Measurements from ENCODE around the gene B4GALNT2.
"Not testable (repeated sequence)": the region's sequence is repeated elsewhere in the genome, so short reads cannot be mapped to it uniquely, and the experiment has no call there.

Gene B4GALNT2

GRCh38 chr17:49151996-49152395, 19.4 kb downstream of the B4GALNT2 start:
- H3K4me3 ChIP-seq (ENCODE audit: low read depth in 1 of 2, low read length in 2 of 2), result no peak overlapping the region

DNA sequence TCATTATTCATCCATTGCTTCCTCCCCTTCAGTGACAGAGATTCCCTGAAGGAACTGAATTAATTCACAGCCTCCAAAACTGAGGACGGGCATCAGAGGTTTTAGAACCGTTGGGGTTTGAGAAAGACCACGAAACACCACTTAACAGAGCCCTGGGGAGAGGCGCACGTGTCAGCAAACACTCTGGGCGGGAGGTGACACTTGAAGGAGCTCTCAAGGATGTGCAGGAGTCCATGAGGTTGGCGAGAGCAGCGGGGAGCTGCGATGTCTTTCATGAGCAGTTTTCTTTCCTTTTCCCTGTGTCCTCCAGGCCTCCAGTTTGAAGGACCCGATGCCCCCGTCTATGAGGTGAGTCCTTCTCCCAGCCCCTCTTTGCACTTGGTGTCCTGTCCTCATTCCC, 23.7 kb downstream of the B4GALNT2 start:
- no peak overlapping the region for H3K27ac ChIP-seq (ENCODE audit: low read length)
- no peak overlapping the region for H3K4me3 ChIP-seq (ENCODE audit: low read depth in 1 of 2, low read length in 2 of 2)
- peaks cover 4% of the 10 kb centered on the region for H3K27me3 ChIP-seq (ENCODE audit: low read depth, low read length)
- H3K9me3 ChIP-seq (ENCODE audit: control insufficient read depth in 1 of 2, low read length in 2 of 2), result no peaks in the 10 kb centered on the region
- H3K4me1 ChIP-seq (ENCODE audit: control insufficient read depth in 1 of 2, insufficient read depth in 2 of 2, low read length in 2 of 2), result no peaks in the 10 kb centered on the region
- no peaks in the 10 kb centered on the region for H3K36me3 ChIP-seq (ENCODE audit: control insufficient read depth in 1 of 2, insufficient read depth in 2 of 2, low read length in 2 of 2)

More at GRCh38 chr17:49151996-49152395, 19.4 kb downstream of the B4GALNT2 start:
- no peaks in the 10 kb centered on the region for H3K9me3 ChIP-seq (ENCODE audit: control insufficient read depth in 1 of 2, low read length in 2 of 2)
- no peak overlapping the region for H3K27ac ChIP-seq (ENCODE audit: low read length)
- H3K4me1 ChIP-seq (ENCODE audit: control insufficient read depth in 1 of 2, insufficient read depth in 2 of 2, low read length in 2 of 2), result no peaks in the 10 kb centered on the region
- H3K36me3 ChIP-seq (ENCODE audit: control insufficient read depth in 1 of 2, insufficient read depth in 2 of 2, low read length in 2 of 2), result no peaks in the 10 kb centered on the region
- H3K27me3 ChIP-seq (ENCODE audit: low read depth, low read length), result peaks cover 6% of the 10 kb centered on the region

DNA sequence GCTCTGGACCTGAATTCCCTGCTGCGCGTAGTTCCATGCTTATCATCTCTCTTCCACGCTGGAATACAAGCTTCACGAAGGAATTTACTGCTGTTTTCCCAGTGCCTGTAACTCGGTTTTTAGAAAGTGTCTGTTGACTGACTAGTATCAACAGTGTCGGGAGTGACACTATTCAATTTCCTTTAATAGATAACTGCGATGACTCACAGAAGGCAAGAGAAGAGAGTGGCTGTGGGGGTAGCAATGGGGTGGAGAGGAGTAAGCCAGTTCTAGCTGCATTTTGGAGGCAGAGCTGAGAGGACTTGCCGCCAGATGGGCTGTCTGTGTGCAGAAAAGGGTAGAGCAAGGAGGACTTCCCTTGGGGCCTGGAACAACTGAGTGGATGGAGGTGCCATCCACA, 25.2 kb downstream of the B4GALNT2 start:
- Histone ChIP-seq H3K27me3 (ENCODE audit: low read depth, low read length) (peaks cover 4% of the 10 kb centered on the region), H3K4me3 (ENCODE audit: low read depth in 1 of 2, low read length in 2 of 2) (no peak overlapping the region), H3K4me1 (ENCODE audit: control insufficient read depth in 1 of 2, insufficient read depth in 2 of 2, low read length in 2 of 2) (no peaks in the 10 kb centered on the region), H3K27ac (ENCODE audit: low read length) (no peak overlapping the region), H3K9me3 (ENCODE audit: control insufficient read depth in 1 of 2, low read length in 2 of 2) (no peaks in the 10 kb centered on the region), H3K36me3 (ENCODE audit: control insufficient read depth in 1 of 2, insufficient read depth in 2 of 2, low read length in 2 of 2) (no peaks in the 10 kb centered on the region)

DNA sequence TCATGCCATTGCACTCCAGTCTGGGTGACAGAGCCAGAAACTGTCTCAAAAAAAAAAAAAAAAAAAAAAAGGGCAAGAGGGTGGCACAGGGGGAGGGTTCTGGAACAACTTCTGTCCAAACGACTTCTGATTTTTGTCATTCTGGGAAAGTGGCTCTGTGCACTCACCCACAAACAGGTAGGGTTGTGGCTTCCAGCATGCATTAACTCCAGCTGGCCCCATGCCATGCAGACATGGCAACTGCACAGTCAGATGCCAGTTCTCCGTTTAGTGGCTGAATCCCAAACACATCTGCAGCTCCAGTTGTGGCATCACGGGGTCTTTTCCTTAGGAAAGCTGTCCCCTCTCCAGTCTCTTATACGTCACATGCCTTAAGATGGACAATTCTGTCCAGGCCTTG, 30.3 kb downstream of the B4GALNT2 start:
- Histone ChIP-seq H3K4me1 (ENCODE audit: control insufficient read depth in 1 of 2, insufficient read depth in 2 of 2, low read length in 2 of 2) (no peaks in the 10 kb centered on the region), H3K27ac (ENCODE audit: low read length) (no peak overlapping the region), H3K27me3 (ENCODE audit: low read depth, low read length) (peaks cover under 1% of the 10 kb centered on the region), H3K4me3 (ENCODE audit: low read depth in 1 of 2, low read length in 2 of 2) (no peak overlapping the region), H3K9me3 (ENCODE audit: control insufficient read depth in 1 of 2, low read length in 2 of 2) (no peaks in the 10 kb centered on the region), H3K36me3 (ENCODE audit: control insufficient read depth in 1 of 2, insufficient read depth in 2 of 2, low read length in 2 of 2) (no peaks in the 10 kb centered on the region)

GRCh38 chr17:49165143-49165542, 32.6 kb downstream of the B4GALNT2 start:
- H3K4me3 ChIP-seq (ENCODE audit: low read depth in 1 of 2, low read length in 2 of 2), result no peak overlapping the region
- peaks cover 11% of the 10 kb centered on the region for H3K27me3 ChIP-seq (ENCODE audit: low read depth, low read length)

DNA sequence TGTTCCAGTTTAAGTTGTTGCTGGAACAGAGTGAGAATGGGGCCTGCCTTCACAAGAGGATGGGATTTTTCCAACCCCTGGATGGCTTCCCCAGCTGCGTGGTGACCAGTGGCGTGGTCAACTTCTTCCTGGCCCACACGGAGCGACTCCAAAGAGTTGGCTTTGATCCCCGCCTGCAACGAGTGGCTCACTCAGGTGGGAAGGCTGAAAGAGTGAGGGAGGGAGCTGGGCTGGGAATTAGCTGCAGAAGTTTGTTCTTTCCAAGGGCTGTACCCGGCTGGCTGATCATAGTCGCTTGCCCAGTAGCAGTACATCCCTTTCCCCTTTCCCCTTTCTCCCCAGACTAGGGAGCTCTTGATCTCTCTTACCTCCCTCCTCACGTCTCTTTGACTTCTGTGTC, 36.1 kb downstream of the B4GALNT2 start:
- H3K27me3 ChIP-seq (ENCODE audit: low read depth, low read length), result peaks cover 11% of the 10 kb centered on the region
- H3K4me1 ChIP-seq (ENCODE audit: control insufficient read depth in 1 of 2, insufficient read depth in 2 of 2, low read length in 2 of 2), result no peaks in the 10 kb centered on the region
- H3K4me3 ChIP-seq (ENCODE audit: low read depth in 1 of 2, low read length in 2 of 2), result no peak overlapping the region
- no peaks in the 10 kb centered on the region for H3K9me3 ChIP-seq (ENCODE audit: control insufficient read depth in 1 of 2, low read length in 2 of 2)
- H3K27ac ChIP-seq (ENCODE audit: low read length), result no peak overlapping the region
- no peaks in the 10 kb centered on the region for H3K36me3 ChIP-seq (ENCODE audit: control insufficient read depth in 1 of 2, insufficient read depth in 2 of 2, low read length in 2 of 2)

More at GRCh38 chr17:49165143-49165542, 32.6 kb downstream of the B4GALNT2 start:
- H3K36me3 ChIP-seq (ENCODE audit: control insufficient read depth in 1 of 2, insufficient read depth in 2 of 2, low read length in 2 of 2), result no peaks in the 10 kb centered on the region
- no peaks in the 10 kb centered on the region for H3K9me3 ChIP-seq (ENCODE audit: control insufficient read depth in 1 of 2, low read length in 2 of 2)
- no peaks in the 10 kb centered on the region for H3K4me1 ChIP-seq (ENCODE audit: control insufficient read depth in 1 of 2, insufficient read depth in 2 of 2, low read length in 2 of 2)
- no peak overlapping the region for H3K27ac ChIP-seq (ENCODE audit: low read length)

GRCh38 chr17:49170216-49170615, 37.6 kb downstream of the B4GALNT2 start:
- H3K27me3 ChIP-seq (ENCODE audit: low read depth, low read length), result peaks cover 11% of the 10 kb centered on the region
- H3K27ac ChIP-seq (ENCODE audit: low read length), result no peak overlapping the region
- no peaks in the 10 kb centered on the region for H3K36me3 ChIP-seq (ENCODE audit: control insufficient read depth in 1 of 2, insufficient read depth in 2 of 2, low read length in 2 of 2)
- H3K4me3 ChIP-seq (ENCODE audit: low read depth in 1 of 2, low read length in 2 of 2), result no peak overlapping the region
- no peaks in the 10 kb centered on the region for H3K4me1 ChIP-seq (ENCODE audit: control insufficient read depth in 1 of 2, insufficient read depth in 2 of 2, low read length in 2 of 2)
- H3K9me3 ChIP-seq (ENCODE audit: control insufficient read depth in 1 of 2, low read length in 2 of 2), result peaks cover 0 to 7% of the 10 kb centered on the region in 2 donors

- H3K4me1 ChIP-seq (ENCODE audit: control insufficient read depth in 1 of 2, insufficient read depth in 2 of 2, low read length in 2 of 2); H3K36me3 ChIP-seq (ENCODE audit: control insufficient read depth in 1 of 2, insufficient read depth in 2 of 2, low read length in 2 of 2); H3K27ac ChIP-seq (ENCODE audit: low read length); H3K4me3 ChIP-seq (ENCODE audit: low read depth in 1 of 2, low read length in 2 of 2): not testable (repeated sequence)
- H3K27me3 ChIP-seq (ENCODE audit: low read depth, low read length), result peaks cover 11% of the 10 kb centered on the region
- peaks cover 2 to 12% of the 10 kb centered on the region in 2 donors for H3K9me3 ChIP-seq (ENCODE audit: control insufficient read depth in 1 of 2, low read length in 2 of 2)
Observed at GRCh38 chr17:49170711-49171110, 38.1 kb downstream of the B4GALNT2 start.

GRCh38 chr17:49175978-49176377, 43.4 kb downstream of the B4GALNT2 start:
- H3K27ac ChIP-seq (ENCODE audit: low read length); H3K36me3 ChIP-seq (ENCODE audit: control insufficient read depth in 1 of 2, insufficient read depth in 2 of 2, low read length in 2 of 2); H3K27me3 ChIP-seq (ENCODE audit: low read depth, low read length); H3K4me1 ChIP-seq (ENCODE audit: control insufficient read depth in 1 of 2, insufficient read depth in 2 of 2, low read length in 2 of 2): not testable (repeated sequence)
- H3K9me3 ChIP-seq (ENCODE audit: control insufficient read depth in 1 of 2, low read length in 2 of 2), result peaks cover 18 to 32% of the 10 kb centered on the region in 2 donors
- H3K4me3 ChIP-seq (ENCODE audit: low read depth in 1 of 2, low read length in 2 of 2), result peak overlapping the region in 1 of 2 donors; percentile 19

DNA sequence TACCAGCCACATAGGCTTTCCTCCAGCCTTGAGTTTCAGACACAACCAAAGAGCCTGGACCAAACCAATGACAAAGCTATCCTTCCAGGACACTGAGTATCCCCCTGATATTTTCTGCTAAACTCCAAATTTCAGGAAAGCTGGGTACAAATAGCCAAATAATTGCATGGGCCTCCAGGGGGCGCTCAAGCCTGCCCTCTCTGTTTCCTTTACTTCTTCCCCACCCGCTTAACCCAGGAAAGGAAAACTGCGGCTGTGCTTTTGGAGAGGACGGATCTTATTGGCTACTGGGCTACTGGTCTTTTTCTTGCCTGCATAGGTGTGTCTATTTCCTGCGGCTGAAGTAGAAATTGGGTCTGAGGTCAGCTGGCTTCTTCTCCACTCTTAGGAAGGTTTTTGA, 47.7 kb downstream of the B4GALNT2 start:
- Histone ChIP-seq H3K4me3 (ENCODE audit: low read depth in 1 of 2, low read length in 2 of 2) (no peak overlapping the region), H3K4me1 (ENCODE audit: control insufficient read depth in 1 of 2, insufficient read depth in 2 of 2, low read length in 2 of 2) (no peaks in the 10 kb centered on the region), H3K27ac (ENCODE audit: low read length) (no peak overlapping the region), H3K27me3 (ENCODE audit: low read depth, low read length) (no peaks in the 10 kb centered on the region), H3K9me3 (ENCODE audit: control insufficient read depth in 1 of 2, low read length in 2 of 2) (peaks cover 18 to 24% of the 10 kb centered on the region in 2 donors), H3K36me3 (ENCODE audit: control insufficient read depth in 1 of 2, insufficient read depth in 2 of 2, low read length in 2 of 2) (no peaks in the 10 kb centered on the region)

- H3K9me3 ChIP-seq (ENCODE audit: control insufficient read depth in 1 of 2, low read length in 2 of 2), result peaks cover 14 to 16% of the 10 kb centered on the region in 2 donors
- H3K36me3 ChIP-seq (ENCODE audit: control insufficient read depth in 1 of 2, insufficient read depth in 2 of 2, low read length in 2 of 2), result no peaks in the 10 kb centered on the region
- no peak overlapping the region for H3K4me3 ChIP-seq (ENCODE audit: low read depth in 1 of 2, low read length in 2 of 2)
- no peaks in the 10 kb centered on the region for H3K27me3 ChIP-seq (ENCODE audit: low read depth, low read length)
- H3K27ac ChIP-seq (ENCODE audit: low read length), result no peak overlapping the region
- no peaks in the 10 kb centered on the region for H3K4me1 ChIP-seq (ENCODE audit: control insufficient read depth in 1 of 2, insufficient read depth in 2 of 2, low read length in 2 of 2)
Observed at GRCh38 chr17:49180998-49181635, 48.5 kb downstream of the B4GALNT2 start.

GRCh38 chr17:49183341-49183740, 50.8 kb downstream of the B4GALNT2 start:
- H3K27ac ChIP-seq (ENCODE audit: low read length), result no peak overlapping the region
- no peak overlapping the region for H3K4me3 ChIP-seq (ENCODE audit: low read depth in 1 of 2, low read length in 2 of 2)
- no peaks in the 10 kb centered on the region for H3K9me3 ChIP-seq (ENCODE audit: control insufficient read depth in 1 of 2, low read length in 2 of 2)
- H3K27me3 ChIP-seq (ENCODE audit: low read depth, low read length), result no peaks in the 10 kb centered on the region
- H3K4me1 ChIP-seq (ENCODE audit: control insufficient read depth in 1 of 2, insufficient read depth in 2 of 2, low read length in 2 of 2), result no peaks in the 10 kb centered on the region
- H3K36me3 ChIP-seq (ENCODE audit: control insufficient read depth in 1 of 2, insufficient read depth in 2 of 2, low read length in 2 of 2), result no peaks in the 10 kb centered on the region
